Esophagus squamous epithelium (tissue), 4 donors: ENCODE results near the gene DLL1.

Source experiments
- CTCF ChIP-seq, 6 experiments: fragments of 450-650 bp in 4 of 6; fragments of 200-600 bp in 2 of 6; sonication (generic) in 2 of 6; IDR thresholded peaks; one replicate each; pipeline ENCODE4 v1.5.1; 2016 to 2019; ENCODE audit warnings: antibody characterized with exemption in 6 of 6, mild to moderate bottlenecking in 4 of 6, moderate library complexity in 4 of 6
- POLR2A ChIP-seq, 4 donors: fragments of 450-650 bp; IDR thresholded peaks; one replicate each; pipeline ENCODE4 v1.6.1; 2017; ENCODE audit warnings: antibody characterized with exemption in 4 of 4, mild to moderate bottlenecking in 4 of 4, moderate library complexity in 3 of 4

- no peak for TF ChIP-seq POLR2A (IDR thresholded peaks at IDR 0.05)
- no peak for TF ChIP-seq CTCF (IDR thresholded peaks at IDR 0.05)
Measured at GRCh38 chr6:170301184-170301583, 10.3 kb upstream of the DLL1 start.
